HG03521 (cell line): ENCODE results near the gene SHANK2.

ENCODE experiments used
- ATAC-seq: cut with Tn5 transposase; IDR thresholded peaks from one replicate; pipeline ENCODE4 v1.9.1; 2021; ENCODE audit warnings: mild to moderate bottlenecking, moderate library complexity; ENCODE audit not compliant: unreplicated experiment

SHANK2 gene

DNA sequence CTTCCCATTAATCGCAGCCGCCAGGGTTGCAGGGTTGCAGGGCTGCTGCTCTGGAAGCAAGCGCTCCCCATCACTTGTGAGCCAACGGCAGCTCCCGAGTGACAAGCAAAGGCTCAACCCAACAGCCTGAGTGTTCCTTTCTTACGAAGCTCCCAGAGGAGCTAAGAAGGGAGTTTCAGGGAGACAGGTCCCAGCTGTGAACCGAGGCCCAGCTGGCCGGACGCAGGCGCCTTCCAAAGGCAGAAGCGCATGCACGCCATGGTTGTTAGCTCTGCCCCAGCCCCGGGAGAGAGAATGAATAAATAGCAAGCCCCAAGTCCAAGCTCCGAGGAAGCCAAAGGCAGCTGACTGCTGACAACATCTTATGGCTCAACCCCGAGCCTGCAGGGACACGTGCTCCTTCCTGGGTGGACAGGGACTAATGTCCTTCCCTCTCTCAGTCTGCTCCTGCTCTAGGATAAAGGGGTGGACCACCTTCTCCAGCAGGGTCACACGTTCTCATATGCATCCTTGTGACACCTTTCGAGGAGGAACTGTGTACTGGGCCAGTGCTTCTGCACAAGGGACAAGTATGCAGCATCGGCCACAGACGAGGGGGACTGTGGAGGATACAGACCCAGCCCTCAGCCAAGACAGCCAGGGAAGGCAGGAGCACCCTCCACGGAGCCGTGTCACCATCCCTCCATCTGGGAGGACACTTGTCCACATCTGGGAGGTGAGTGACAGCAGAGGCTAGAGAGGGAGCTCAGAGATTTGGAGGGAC, 29.9 kb downstream of the SHANK2 start:
- ATAC-seq = no peak

DNA sequence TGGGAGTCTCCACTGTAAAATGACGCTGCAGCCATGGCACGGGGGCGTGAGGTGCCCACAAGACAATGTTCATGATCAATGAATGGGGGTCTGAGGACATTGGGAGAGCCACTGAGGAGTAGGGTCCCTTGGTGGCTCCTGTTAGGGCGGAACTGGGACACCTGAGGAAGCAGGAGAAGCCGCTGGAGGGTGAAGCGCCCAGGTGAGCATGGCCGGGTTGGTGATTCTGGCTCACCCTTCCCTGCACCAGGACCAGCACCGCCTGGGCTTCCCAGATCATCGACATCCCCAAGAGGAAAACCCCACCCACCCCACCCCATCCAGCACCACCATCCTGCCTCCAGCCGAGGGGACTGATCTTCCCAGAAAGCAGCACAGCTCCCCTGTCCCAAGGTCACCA, 30.6 kb downstream of the SHANK2 start:
- ATAC-seq = no peak

DNA sequence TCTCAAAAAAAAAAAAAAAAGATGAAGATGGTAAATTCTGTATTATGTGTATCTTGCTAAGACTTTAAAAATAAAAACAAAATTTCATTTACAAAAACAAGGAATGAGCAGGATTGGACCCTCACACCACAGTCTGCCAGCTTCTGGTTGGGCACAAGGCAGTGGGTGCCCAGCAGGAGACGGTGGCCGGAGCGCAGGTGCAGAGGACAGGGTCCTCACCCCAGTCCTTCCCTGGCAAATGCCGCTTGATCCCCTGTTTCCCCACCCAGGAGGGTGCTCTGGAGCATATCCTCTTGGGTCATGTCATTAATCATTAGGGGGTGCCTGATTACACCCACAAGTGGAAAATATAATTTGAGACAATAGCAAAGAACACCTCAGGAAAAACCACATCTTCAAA, 31.2 kb downstream of the SHANK2 start:
- no peak for ATAC-seq

DNA sequence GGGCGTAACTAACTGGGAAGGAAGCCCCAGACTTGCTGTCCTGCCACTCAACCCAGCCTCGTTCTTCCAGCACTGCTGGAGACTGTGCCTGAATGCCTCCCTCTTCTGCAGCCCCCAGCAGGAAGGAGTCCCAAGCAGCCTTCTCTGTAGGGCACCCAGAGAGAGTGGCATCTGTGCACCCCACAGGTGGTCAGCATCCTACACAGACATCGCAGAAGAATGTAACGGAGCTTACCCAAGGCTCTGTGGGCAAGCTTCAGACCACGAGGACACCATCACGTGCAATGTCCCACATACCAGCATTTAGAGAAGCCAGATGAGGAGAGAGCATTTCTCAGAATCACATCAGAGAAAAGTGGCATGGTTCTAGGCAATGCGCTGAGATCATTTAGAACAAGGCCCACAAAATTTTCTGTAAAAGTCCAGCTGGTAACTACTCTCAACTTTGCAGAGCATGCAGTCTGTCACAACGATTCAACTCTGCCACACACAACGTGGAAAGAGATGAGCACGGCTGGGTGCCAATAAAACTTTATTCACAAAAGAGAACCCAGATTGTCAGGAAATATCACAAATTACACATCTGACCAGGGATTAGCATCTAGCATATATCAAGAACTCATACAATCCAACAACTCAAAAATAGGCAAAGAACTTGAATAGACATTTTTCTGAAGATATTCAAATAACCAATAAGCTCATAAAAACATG, 33.4 kb downstream of the SHANK2 start:
- ATAC-seq = no peak

DNA sequence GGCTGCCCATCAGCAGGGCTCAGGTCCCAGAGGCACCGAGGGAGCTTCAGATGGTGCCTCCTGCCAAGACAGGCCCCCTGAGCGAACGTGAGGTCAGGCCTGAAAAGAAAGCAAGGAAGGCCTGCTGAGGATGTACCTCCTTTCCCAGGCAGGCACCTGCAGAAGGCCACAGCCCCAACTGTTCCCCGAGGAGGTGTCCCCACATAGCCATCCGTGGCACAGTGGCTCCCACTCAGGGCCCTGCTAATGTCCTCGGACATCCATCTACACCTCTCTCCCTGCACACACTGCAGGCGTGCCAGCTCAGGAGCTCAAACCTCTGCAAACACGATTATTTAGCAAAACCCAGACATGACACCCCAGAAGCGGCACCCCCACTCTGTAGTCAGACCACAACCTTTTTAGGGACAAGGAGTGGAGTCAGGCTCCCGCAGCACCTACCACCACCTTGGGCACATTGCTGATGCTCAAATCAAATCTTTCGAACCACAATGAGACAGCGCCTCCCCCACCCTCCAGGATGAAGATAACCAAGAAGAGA, 36.9 kb downstream of the SHANK2 start:
- ATAC-seq = no peak

DNA sequence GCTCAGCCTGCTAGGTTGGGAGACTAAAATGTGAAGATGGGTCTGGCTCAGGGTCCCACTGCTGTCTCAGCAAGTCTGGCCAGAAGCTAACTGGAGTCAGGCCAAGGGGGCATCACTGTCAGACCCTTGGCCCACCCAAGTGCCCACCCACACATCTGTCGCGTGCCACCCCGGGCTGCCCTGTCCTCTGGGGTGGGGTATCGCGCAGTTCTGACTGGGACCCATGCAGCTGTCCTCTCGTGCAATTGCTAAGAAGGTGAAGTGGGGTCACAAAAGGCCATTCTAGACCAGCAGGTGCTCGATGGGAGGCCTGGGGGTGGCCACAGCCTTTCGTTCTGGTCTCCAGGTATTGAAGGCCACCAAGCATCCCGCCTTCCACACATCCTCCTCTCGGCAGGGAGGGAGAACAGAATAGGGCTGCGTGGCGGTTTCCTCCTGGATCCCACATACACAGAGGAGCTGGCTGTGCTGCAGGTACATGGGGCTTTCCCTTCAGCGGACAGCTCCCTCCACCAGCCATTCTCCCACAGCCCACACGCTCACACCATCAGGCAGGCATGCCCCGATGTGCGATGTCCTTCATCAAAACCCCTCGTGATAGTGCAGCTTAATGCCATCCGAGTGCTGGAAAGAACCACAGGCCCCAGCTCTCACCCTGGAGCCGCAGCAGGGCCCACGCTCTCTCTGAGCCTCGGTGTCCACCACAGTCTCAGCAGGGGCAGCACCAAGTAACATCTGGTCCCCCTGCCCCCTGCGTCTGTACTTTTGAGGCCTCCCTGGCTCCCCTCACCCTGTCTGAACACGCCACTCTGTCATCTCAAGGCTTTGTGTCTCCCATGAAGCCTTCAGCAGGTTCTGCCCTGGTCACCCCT, 37.6 kb downstream of the SHANK2 start:
- ATAC-seq = no peak

DNA sequence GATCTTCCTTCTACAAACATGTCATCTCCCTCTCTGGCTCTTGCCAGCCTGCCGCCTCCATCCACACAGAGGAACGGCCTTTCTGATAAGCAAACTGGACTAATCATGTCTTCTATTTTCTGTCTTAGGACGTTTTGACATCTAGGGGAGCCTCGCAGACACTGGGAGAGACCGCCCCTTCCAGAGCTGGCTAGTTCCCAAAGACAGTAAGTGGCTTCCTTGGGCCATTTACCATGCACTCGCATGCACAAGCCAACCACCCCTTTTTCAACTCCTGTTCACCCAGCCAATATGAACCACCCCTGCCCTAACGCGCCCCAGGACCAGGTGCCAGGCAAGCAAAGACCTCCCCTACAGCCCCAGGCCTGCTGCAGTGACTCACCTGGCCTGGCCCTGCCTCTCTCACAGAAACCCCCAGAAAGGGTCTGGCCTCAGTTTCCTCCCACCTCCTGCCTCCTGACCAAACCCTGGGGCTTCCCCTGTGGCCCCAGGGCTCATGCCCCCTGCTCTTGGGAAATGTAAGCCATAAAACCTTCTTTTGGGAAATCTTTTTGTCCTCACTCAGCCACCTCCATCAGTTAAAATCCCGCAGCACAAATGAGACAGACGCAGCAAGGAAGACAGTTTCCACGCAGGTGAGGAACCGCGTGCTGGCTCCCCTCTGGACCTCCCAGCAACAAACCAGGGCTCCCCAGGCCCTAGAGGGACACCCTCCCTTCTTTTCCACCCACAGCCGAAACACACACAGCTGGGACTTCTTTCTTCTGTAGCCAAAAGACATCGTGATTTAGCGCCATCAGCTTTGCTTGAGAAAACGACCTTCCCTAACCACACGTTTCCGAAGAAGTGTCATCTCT, 38.5 kb downstream of the SHANK2 start:
- no peak for ATAC-seq

DNA sequence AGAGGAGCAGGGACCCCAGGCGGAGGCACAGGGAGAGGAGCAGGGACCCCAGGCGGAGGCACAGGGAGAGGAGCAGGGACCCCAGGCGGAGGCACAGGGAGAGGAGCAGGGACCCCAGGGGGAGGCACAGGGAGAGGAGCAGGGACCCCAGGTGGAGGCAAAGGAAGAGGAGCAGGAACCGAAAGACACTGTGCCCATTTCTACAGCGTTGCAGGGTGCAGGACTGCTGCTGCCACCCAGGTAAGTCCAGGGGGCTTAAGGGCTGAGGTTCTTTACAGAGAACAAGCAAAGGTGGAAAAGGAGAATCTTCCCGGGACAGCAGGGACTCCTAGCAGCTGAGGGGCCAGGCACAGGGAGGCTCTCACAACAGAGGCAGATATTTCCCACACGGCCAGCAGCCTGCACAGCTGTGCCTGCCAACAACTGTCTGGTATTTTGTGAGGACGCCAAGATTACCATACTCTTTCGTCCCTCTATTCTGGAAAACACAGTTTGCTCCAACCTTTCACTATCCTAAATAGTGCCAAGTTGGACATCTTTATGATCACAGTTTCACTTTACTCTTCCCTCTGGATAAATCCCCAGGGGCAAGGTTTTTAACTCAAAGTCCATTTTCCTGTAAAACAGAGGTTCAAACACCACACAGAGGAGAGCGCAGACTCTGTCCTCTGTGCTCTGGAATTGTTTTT, 39.4 kb downstream of the SHANK2 start:
- ATAC-seq = no peak

DNA sequence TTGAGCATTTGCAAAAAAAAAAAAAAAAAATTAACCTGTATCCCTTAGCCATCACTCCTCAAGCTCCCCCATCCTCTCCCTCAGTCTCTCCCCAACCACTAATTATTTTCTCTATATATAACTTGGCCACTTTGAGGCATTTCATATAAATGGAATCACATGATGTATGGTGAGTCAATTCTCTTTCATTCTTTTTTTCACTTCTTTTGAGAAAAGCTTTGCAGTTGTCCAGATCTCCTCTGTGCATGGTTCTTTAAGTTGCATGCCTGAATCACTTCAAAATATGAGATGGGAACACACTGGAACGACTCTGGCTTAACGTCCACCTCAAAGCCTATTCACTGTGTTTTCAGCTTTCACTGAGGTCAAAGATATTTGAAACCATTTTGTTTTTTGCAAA, 40.7 kb downstream of the SHANK2 start:
- ATAC-seq = no peak

DNA sequence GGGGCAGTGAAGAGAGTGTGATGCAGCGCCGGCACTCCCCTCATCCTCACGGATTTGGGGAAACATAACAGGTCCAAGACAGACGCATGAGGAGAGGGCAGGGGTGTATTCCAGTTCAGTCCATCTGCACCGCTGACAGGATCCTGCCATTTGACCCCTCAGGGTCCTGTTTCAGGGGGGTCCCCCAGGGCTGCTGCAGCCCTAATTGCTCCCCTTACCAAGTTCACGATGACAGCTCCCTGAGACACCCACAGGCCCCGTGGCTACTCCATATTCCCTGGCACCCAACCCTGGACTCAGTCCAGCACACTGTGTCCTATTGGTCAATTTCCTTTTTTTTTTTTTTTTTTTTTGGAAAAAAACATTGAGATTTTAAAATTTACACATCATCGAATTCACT, 41.5 kb downstream of the SHANK2 start:
- no peak for ATAC-seq

DNA sequence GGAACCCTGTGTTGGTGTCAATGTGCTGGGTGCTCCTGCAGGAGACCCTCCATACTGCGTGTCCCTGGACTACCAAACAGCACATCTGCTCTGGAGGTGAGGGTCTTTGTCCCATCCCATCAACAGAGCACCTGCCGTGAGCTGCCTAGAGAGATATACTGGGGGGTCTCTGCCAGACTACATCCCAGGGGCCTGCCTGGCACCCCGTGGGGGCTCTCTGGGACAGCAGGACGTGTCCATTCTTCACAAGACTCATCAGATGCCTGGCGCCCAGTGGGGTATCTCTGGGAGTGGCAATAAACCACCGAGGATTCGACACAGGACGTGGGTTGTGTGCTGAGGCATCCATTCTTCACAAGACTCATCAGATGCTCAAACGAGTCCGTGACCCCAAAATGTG, 42.7 kb downstream of the SHANK2 start:
- ATAC-seq = no peak

DNA sequence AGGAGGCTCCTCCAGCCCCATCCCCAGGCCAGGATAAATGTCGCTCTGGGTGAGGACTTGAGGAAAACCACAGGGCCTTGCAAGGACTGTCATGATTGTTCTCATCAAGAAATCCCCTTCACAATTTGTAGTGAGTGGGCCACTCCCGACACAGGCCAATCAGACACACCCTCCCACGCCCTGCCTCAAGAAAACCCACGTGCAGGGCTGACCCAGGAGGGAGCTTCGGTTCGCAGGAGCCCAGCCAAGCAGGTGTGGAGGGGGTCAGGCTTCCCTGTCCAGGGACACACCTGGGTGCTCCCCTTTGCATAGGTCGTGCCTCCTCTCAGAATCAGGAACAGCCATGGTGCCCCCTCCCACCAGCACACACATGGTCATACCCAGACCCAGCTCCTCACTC, 43.2 kb downstream of the SHANK2 start:
- ATAC-seq = no peak

DNA sequence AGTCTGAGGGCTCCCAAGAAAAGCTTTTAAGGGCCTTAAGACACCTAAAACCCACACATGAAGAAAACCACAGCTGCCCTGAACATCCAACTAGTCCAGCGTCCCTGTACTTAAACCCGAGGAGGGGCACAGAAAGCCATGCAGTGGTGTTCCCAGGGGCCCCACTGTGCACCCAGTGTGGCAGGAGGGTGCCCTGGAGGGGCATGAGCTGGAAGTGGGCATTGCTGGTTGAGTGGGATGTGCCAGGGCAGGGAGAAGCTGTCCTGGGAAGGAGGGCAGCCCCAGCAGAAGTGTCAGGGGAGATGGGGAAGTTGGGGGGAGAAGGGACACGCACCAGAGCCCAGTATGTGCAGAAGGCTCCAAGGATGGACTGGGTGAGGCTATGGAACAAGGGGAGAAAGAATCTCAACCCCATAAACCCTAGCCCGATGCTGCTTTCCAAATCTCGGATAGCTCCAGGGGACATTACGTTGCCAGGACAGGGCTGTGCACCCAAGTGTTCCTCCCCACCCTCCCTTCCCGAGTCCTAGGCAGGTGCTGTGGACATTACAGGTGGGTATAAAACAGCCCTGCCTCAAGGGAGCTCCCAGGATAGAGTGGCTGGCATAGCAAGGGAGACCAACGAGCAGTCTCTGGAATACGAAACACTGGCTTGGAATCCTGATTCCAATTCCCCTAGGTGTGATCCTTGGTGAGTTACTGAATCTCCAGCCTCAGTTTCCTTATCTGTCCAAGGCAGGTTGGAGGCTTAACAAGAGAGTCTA, 44.2 kb downstream of the SHANK2 start:
- no peak for ATAC-seq

DNA sequence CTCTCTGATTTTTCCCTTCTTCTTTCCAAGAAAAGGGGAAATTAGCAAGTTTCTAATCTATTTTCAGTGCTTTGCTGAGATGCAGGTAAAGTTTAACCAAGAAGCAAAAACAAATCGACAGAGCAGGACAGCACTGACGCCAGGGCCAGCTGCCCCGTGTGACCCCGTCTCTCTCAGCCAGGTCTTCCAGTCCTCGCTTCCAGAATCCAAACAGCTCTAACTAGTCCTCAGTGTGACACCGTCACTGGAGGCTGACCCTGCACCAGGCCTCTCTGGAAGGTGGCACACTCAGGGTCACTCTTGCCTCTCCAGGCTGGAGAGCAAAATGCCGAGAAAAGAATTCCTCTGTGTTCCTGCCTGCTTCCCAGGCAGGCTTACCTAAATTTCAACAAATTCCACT, 44.8 kb downstream of the SHANK2 start:
- no peak for ATAC-seq

DNA sequence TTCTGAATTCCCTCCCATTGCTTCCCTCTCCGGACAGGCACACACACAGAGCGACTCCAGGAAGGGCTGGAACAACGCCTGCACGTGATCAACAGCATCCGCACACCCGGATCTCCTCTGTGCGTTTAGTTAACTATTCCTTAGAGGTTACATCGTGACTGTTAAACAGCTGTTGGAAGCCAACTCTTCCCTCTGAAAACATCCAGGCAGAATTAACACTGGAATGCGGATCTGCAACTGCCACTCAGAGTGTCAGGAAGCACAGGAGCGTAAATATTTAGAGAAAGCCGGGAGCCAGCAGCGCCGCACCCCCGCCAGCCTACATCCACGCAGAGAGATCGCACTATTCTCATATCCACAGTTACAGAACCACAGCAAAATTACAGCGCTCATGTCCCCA, 46.2 kb downstream of the SHANK2 start:
- no peak for ATAC-seq

DNA sequence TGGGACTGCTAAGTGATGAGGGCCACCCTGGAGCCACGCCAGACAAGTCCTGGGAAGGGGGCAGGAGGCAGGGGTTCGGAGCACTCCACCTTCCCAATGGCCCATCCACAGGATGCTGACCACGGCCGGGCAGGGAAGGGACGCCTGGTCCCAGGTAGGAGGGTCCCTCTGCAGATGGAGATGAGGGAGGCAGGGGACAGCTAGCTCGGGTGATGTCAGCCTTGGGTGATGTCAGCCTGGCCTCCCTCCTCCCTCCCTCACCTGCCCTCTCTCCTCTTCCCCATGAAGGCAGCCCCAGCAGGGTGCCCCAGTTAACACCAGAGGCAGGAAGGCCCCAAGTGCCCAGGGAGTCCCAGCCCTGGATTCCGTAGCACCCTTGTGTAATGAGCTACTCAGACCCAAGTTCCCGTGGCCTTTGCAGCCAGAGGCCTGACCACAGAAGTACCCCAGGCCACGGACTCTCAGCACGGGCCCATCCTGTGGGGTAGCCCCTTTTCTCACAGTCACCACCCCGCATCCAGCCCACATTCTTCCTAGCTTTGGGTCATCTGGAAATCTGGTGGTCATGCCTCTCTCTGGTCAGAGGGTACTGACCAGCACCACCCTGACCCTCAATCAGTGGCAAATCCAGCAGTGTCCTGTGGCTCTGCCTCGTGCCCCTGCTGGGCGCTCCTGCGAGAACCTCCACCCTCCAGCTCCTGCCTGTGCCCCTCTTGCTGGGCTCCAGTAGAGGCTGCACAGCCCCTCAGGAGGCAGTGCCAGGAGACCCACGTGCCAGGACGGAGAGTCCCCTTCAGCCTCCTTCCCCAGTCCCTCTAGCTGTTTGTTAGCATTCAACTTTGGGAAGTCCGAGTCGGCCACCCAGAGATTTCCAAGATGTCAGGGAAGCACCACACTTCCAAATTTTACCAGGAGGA, 47.4 kb downstream of the SHANK2 start:
- ATAC-seq = no peak

DNA sequence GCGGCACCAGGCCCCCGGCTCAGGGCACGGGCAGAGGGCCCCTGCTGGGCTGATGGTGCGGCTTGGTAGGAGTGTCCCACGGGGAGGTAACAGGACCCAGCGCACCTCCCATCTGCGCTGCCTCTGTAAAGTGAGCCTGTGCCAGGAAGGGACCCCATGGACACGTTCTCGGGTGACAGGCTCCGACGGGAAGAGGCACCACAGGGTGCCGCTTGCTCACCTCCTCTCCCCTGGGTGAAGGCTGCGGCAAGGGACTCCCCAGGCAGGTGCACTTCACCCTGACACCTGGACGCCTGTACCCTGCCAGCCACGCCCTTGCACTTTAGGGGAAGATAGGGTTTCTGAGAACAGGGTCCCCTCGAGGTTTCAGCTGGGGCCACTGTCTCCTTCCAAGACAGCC, 48.1 kb downstream of the SHANK2 start:
- no peak for ATAC-seq

DNA sequence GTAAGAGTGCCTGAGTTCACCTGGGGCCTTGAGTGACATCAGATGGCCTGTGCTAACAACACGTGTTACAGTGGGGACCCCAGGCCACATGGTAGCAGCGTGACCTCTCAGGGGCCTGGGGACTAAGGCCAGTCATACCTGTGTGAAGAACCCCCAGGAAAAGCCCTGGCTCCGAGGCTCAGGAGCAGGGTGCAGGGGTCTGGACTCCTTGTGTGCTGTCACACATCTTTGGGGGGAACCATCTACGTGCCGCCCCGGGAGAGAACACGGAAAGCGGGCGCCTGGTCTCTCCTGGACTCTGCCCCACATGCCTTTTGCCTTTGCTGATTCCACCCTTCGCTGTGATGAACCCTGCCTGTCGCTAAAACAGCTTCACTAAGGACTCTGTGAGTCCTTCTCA, 48.7 kb downstream of the SHANK2 start:
- ATAC-seq = no peak
